CD4-positive, alpha-beta T cell (primary cell): ENCODE results near the gene PWWP2B. TPM values are rescaled to one million over a fixed set of nuclear protein-coding genes. Genes with fewer than 3 reads are reported as not detected.

ENCODE experiments used
- ATAC-seq: fragments of 200-7000 bp; cut with Tn5 transposase; one replicate; pipeline ENCODE4 v1.10.0; 2022; ENCODE audit warnings: mild to moderate bottlenecking; ENCODE audit not compliant: poor library complexity
- CTCF ChIA-PET: fragments of 350-600 bp; sonication (Branson Sonifier 250); formaldehyde crosslinking; loops from one replicate; lab custom pipeline; 2021; ENCODE audit warnings: antibody characterized with exemption, inconsistent platforms; lab: Charles Lee
- POLR2A ChIA-PET: fragments of 350-600 bp; sonication (Branson Sonifier 250); formaldehyde crosslinking; loops from one replicate; lab custom pipeline; 2021; ENCODE audit warnings: antibody characterized with exemption, inconsistent platforms; lab: Charles Lee
- DNase-seq, 14 experiments: peaks; one replicate each; pipeline ENCODE4 v3.0.0-alpha.2; 2013 to 2020; ENCODE audit warnings: mixed read lengths in 2 of 14
- H3K27ac ChIP-seq, 2 donors: one replicate each; pipeline versions ENCODE4 v1.5.1 to v1.7.0; 2013; ENCODE audit warnings: low read length in 2 of 2, low read depth in 1 of 2, mild to moderate bottlenecking in 1 of 2
- H3K27me3 ChIP-seq, 2 experiments: 1 replicate in 1 of 2; 2 replicates in 1 of 2; pipeline versions ENCODE4 v1.6.1 to v1.7.0; 2013; ENCODE audit warnings: low read length in 2 of 2, control low read depth in 1 of 2, mild to moderate bottlenecking in 1 of 2, moderate library complexity in 1 of 2; ENCODE audit not compliant: insufficient read depth in 2 of 2, control insufficient read depth in 1 of 2
- H3K36me3 ChIP-seq: one replicate; pipeline ENCODE4 v1.6.1; 2013; ENCODE audit warnings: low read length, control low read depth; ENCODE audit not compliant: insufficient read depth
- H3K4me1 ChIP-seq: one replicate; pipeline ENCODE4 v1.6.1; 2013; ENCODE audit warnings: low read length, control low read depth; ENCODE audit not compliant: insufficient read depth
- H3K4me3 ChIP-seq: one replicate; pipeline ENCODE4 v1.5.1; 2013; ENCODE audit warnings: mild to moderate bottlenecking, low read length, moderate library complexity
- H3K9me3 ChIP-seq, 2 experiments: 1 replicate in 1 of 2; 2 replicates in 1 of 2; pipeline versions ENCODE4 v1.6.1 to v1.7.0; 2013; ENCODE audit warnings: low read length in 2 of 2, mild to moderate bottlenecking in 2 of 2, control low read depth in 1 of 2, moderate library complexity in 1 of 2; ENCODE audit not compliant: control insufficient read depth in 1 of 2, insufficient read depth in 1 of 2
- H3K27ac Mint-ChIP-seq: one replicate; pipeline ENCODE4 v1.8.0; 2020; ENCODE audit warnings: mixed read lengths
- H3K27me3 Mint-ChIP-seq: one replicate; pipeline ENCODE4 v1.8.0; 2021; ENCODE audit warnings: mixed read lengths
- H3K36me3 Mint-ChIP-seq: one replicate; pipeline ENCODE4 v1.8.0; 2021; ENCODE audit warnings: low read depth, mixed read lengths
- H3K4me1 Mint-ChIP-seq: one replicate; pipeline ENCODE4 v1.8.0; 2021; ENCODE audit warnings: low read depth, mixed read lengths
- H3K4me3 Mint-ChIP-seq: one replicate; pipeline ENCODE4 v1.8.0; 2020; ENCODE audit warnings: mild to moderate bottlenecking, mixed read lengths
- H3K9me3 Mint-ChIP-seq: one replicate; pipeline ENCODE4 v1.8.0; 2020; ENCODE audit warnings: mixed read lengths
- CTCF ChIP-seq: fragments of 200-600 bp; IDR thresholded peaks from one replicate; pipeline ENCODE4 v1.8.0; 2022; ENCODE audit warnings: antibody characterized with exemption, mild to moderate bottlenecking
- intact Hi-C, 2 experiments: fragments of 100-400 bp; cut with DNase I in 1 of 2; cut with micrococcal nuclease in 1 of 2; formaldehyde crosslinking; loops; one replicate each; pipeline versions ENCODE4 v1.15.1 to v1.9.0; 2023 to 2025; cut with DNase I, micrococcal nuclease
- total RNA-seq, 174 experiments: library from RNA in 2 of 174; stranded (reverse) in 2 of 174; gene quantifications; one replicate each; pipeline ENCODE4 v1.2.3 and lab custom pipeline; 2021 to 2026

Gene PWWP2B
- total RNA-seq, 2 experiments from 2014 or later, result 19.2 to 19.6 TPM

- Histone ChIP-seq H3K4me1 (peaks cover 6% of the 10 kb centered on the region), H3K27me3 (no peaks in the 10 kb centered on the region), H3K9me3 (peaks cover 0 to 8% of the 10 kb centered on the region in 2 experiments), H3K4me3 (no peak overlapping the region), H3K27ac (no peak overlapping the region), H3K36me3 (no peaks in the 10 kb centered on the region)
- ChIA-PET CTCF (no interaction called here), POLR2A (no interaction called here)
- Mint-ChIP-seq H3K36me3 (no peaks in the 10 kb centered on the region), H3K4me3 (no peak overlapping the region), H3K27ac (no peak overlapping the region), H3K27me3 (no peaks in the 10 kb centered on the region), H3K9me3 (no peaks in the 10 kb centered on the region), H3K4me1 (peaks cover 6% of the 10 kb centered on the region)
- no peak for TF ChIP-seq CTCF
- DNase-seq (peak in 1 of 14 experiments; percentile 9), ATAC-seq (no peak)
- intact Hi-C loops, result no loop called here
Measured at GRCh38 chr10:132373241-132373955, 23.6 kb upstream of the PWWP2B start.

DNA sequence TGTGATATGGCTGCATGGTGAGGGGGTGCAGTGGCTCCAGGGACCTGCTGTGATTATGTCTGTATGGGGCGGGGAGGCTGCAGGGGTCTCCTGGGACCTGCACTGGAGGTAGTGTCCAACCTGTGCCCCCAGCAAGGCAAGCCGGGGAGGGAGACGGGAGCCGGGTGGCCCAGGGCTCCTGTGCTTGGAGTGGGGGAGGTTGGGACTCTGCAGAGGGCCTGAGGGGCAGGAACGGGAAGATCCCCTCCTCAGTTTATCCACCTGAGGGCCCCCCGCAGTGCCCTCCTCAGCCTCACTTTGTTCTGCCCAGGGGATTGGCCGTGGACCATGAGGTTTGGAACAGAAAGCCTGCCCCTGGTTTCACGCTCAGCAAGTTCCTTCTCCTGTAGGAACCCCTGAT, 22.8 kb upstream of the PWWP2B start:
- Mint-ChIP-seq H3K4me3 (no peak overlapping the region), H3K9me3 (no peaks in the 10 kb centered on the region), H3K4me1 (peaks cover 6% of the 10 kb centered on the region), H3K27ac (no peak overlapping the region), H3K27me3 (no peaks in the 10 kb centered on the region), H3K36me3 (no peaks in the 10 kb centered on the region)
- intact Hi-C loops, result no loop called here
- DNase-seq (peak in 1 of 14 experiments; percentile 6), ATAC-seq (no peak)
- H3K9me3 ChIP-seq, result peaks cover 0 to 8% of the 10 kb centered on the region in 2 experiments
- H3K4me1 ChIP-seq, result peaks cover 6% of the 10 kb centered on the region
- ChIA-PET CTCF (no interaction called here), POLR2A (no interaction called here)
- H3K36me3 ChIP-seq, result no peaks in the 10 kb centered on the region
- no peak overlapping the region for H3K27ac ChIP-seq
- no peak overlapping the region for H3K4me3 ChIP-seq
- no peak for TF ChIP-seq CTCF
- H3K27me3 ChIP-seq, result no peaks in the 10 kb centered on the region

DNA sequence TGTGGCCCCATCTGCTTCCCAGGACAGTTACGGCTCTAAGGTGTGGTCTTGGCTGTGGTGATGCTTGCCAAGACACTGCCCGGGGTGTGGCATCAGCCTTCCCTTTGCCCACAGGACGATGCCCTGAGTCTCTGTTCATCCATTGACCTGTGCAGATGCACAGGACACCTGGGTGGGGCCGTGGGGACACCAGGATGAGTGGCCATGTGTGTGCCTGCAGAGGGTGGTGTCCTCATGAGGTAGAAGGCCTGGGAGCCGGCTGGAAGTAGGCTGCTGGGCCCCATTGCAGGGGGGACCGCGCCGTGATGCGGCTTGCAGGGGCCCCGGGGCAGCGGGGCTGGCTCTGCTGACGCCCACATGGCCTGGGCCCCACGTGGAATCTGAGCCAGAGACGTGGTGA, 22.4 kb upstream of the PWWP2B start:
- no peak for TF ChIP-seq CTCF
- POLR2A ChIA-PET, result no interaction called here
- intact Hi-C loops, result no loop called here

More for the DNA sequence above, 22.4 kb upstream of the PWWP2B start:
- Mint-ChIP-seq H3K9me3 (no peaks in the 10 kb centered on the region), H3K4me1 (peaks cover 6% of the 10 kb centered on the region), H3K27me3 (no peaks in the 10 kb centered on the region), H3K4me3 (no peak overlapping the region), H3K27ac (no peak overlapping the region), H3K36me3 (no peaks in the 10 kb centered on the region)
- H3K27me3 ChIP-seq, result no peaks in the 10 kb centered on the region
- CTCF ChIA-PET, result no interaction called here
- ATAC-seq, result no peak
- peak in 2 of 14 experiments; percentile 1 to 11 for DNase-seq
- no peaks in the 10 kb centered on the region for H3K36me3 ChIP-seq
- no peak overlapping the region for H3K4me3 ChIP-seq
- H3K27ac ChIP-seq, result no peak overlapping the region
- H3K4me1 ChIP-seq, result peaks cover 6% of the 10 kb centered on the region
- H3K9me3 ChIP-seq, result peaks cover 0 to 8% of the 10 kb centered on the region in 2 experiments
